ENCODE measurements around the gene EPHX1.

The EPHX1 gene

DNA sequence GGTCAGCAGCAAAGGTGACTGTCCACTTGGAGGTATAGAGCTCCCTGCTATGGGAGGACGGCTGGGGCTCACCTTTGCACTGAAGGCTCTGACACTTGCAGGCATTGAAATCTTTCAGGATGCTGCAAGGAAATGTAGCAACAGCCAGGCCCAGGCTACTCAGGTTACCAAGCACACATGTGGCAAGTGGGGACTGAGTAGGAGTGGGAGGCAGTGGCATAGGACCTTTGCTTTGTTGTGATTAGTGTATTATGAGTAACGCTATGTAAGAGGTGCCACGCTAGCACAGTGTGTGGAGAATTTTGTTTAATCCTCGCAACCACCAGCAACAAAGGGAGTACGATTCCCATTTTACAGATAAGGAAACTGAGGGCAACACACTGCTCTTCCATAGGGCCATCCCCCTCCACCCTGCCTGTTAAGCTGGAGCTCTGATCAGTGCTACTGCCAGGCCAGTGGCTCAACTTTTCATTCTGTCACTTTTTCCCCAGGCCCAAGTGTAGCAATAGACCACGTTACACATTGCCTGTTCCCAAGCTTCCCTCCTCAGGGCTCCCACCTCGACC lies 51.0 kb downstream of the EPHX1 start:
- DNase-seq (ENCODE audit: low read depth in 1 of 2, low spot score in 1 of 2) = no peak

DNA sequence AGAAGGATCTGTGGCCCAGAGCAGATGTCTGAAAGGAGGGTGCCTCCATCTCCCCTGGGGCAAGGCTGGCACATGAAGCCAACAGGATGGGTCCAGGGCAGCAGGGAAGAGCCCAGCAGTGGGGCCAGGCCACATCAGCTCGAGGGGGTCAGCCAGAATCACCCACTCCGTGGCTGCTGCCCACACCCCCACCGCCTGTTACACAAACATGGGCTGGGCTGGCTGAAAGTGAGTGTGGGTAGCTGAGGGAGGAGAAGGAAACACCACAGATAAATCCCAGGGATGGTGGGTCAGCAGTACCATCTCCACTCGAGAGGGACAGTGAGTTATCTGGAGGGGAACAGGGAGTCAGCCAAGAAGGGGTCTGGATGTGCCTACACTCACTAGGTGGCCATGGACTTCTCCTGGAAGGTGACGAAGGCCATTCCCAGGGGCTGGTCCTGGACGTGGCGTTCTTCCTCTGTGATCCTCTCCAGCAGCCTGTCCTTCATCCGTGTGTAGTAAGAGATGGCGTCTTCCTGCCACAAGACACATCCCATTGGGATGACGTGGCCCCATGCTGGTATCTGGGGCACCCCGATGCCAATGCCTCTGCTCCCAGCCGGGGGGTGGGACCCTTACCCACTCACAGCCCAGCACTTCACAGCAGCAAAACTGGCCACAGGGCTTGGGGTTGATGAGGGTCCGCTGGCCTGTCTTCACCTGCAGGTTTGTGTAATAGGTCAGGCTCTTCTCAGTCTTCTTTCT lies 52.1 kb downstream of the EPHX1 start:
- DNase-seq (ENCODE audit: low read depth in 1 of 2, low spot score in 1 of 2) = no peak

DNA sequence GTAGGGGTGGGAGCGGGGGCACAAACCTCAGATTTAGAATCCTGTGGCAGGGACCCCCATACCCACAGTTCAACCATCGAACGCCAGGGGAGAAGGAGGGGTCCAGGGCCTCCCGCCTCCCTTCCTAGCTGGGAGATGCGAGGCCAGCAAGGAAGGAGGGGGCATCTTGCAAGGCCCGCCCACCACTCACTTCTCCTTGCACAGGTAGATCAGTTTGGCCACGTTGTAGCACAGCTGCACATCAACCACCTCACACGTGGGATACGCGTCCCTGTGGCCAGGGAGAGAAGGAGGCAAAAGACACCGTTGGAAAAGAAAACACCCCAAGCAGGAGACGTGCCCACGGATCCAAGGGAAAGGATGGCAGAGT lies 52.6 kb downstream of the EPHX1 start:
- DNase-seq (ENCODE audit: low read depth in 1 of 2, low spot score in 1 of 2) = no peak

DNA sequence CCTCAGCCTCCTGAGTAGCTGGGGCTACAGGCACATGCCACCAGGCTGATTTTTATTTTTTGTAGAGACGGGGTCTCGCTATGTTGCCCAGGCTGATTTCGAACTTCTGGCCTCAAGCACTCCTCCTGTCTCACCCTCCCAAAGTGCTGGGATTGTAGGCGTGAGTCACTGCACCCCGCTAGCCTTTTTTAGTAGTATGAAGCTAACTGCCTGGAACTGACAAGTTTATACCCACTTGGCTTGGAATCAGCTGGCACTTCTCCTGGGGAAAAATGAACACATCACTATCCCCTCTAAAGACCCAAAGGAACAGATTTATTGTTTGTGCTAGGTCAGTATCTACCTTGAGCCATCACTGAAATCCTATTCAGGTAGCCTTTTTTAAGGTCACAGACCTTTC lies 53.2 kb downstream of the EPHX1 start:
- DNase-seq (ENCODE audit: low read depth in 1 of 2, low spot score in 1 of 2) = no peak

DNA sequence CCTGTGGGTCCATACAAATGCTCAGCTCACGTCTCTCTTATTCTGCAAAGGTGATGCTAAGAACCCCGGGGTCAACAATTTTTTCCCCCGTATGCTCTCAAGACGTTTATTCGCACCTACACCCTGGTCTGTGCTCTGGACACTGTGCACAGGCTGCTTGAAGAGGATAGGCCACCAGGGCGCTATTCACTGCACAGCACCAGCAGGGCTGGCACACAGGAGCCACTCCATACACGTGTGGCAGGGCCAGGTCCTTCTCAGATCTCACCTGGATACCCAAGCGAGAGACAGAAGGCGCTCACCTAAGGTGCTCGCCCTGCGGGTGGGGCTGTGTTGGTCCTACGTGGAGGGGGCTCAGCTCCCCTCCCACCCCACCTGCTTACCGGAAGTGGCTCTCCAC lies 55.6 kb downstream of the EPHX1 start:
- no peak for DNase-seq (ENCODE audit: low read depth in 1 of 2, low spot score in 1 of 2)

DNA sequence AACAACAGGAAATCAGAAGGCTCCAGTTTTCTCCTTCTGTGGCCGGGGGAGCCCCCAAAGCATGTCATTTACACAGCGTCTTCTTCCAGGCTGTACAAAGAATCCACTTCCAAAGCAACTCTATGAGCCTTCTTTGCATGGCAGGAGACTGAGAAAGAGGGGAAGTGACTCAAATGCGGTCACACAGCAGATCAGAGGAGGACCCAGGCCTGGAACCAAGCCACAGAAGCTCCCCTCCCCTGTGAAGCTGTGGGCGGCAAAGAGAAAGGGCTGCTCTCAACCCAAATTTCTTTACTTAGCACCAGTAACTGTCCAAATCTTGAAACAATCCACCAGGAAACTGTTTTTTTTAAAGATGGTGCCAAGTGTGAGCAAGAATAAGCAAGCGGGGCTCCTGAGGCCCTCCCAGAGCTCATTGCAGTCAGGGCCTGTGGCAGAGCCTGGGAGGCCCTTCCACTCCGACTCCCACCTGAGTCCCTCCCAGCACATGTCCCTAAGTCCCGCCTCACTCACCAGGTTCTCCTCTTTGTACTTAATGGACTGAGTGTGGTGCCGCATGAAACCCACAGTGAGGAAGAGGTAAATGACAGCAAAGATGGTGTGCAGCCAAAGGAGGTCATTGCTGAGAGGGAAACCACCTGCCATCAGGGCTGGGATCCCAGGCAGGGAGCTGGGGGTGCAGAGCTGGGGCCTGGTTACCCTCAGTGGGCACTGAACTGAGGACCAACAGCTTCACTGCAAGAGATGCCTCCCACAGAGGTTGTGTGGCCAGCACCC lies 56.3 kb downstream of the EPHX1 start:
- DNase-seq (ENCODE audit: low read depth in 1 of 2, low spot score in 1 of 2) = peak; percentile 43 to 47

DNA sequence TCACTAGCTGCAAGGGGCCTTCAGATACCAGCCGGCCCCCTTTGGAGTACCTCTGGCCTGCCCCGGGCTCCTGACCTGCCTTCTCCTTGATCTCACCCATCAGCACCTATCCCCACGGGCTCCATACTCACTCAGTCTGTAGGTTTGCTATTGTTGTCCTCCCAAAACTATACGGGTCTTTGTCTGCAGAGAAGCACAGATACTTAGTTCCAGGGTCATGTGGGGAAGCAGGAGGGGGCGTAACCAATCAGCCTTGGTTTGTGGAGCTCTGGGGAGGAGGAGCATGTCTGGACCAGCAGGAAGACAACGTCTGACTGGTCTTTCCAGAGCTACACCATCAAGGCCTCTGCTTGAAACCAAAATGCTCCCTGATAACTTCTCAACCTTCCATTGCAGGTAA lies 57.1 kb downstream of the EPHX1 start:
- no peak for DNase-seq (ENCODE audit: low read depth in 1 of 2, low spot score in 1 of 2)

DNA sequence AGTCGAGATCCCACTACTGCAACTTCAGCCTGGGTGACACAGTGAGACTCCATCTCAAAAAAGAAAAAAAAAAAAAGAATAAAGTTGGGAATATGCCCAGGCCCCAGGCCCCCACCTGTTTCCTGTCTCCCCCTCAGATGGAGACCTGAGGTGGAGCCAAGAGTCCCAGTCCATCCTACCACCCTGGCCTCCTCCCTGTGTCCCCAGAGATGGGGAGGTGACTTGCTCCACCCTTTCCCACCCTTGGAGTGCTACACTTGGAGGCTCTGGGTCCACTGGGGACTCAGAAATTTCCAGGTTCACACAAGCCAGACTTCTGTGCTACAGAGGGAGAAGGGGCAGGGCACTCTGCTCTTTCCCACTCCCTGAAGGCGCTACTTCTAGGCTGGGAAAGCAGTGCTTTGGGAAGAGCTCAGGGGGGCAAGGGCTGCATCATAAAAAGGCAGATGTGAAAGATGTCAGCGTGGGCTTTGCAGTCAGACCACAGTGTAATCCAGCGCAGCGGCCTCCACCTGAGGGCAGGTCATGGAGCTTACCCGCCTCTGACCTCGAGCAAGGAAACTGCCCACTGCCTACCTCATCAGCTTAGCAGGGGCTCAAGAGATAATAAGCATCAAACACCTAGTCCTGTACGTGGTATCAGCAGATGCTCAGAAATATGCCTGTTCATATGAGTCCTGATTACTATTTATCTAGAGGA lies 58.9 kb downstream of the EPHX1 start:
- DNase-seq (ENCODE audit: low read depth in 1 of 2, low spot score in 1 of 2) = no peak

DNA sequence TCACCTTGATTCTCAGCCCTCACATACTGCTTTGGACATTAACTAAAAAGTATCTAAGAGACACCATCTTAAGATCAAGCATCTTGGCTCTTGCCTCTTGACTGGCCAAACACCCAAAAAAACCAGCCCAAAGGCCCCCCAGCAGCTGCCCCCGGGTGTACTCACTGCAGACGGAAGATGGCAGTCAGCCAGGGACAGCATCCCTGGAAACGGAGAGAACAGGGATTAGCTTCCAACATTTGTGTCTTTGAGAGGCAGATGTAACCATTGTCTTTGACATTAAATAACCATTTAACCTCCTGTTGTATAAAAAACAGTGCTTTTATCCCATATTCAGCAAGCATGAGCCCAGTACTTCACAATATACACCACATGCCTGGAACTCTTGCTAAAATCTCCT lies 61.0 kb downstream of the EPHX1 start:
- DNase-seq (ENCODE audit: low read depth in 1 of 2, low spot score in 1 of 2) = no peak

DNA sequence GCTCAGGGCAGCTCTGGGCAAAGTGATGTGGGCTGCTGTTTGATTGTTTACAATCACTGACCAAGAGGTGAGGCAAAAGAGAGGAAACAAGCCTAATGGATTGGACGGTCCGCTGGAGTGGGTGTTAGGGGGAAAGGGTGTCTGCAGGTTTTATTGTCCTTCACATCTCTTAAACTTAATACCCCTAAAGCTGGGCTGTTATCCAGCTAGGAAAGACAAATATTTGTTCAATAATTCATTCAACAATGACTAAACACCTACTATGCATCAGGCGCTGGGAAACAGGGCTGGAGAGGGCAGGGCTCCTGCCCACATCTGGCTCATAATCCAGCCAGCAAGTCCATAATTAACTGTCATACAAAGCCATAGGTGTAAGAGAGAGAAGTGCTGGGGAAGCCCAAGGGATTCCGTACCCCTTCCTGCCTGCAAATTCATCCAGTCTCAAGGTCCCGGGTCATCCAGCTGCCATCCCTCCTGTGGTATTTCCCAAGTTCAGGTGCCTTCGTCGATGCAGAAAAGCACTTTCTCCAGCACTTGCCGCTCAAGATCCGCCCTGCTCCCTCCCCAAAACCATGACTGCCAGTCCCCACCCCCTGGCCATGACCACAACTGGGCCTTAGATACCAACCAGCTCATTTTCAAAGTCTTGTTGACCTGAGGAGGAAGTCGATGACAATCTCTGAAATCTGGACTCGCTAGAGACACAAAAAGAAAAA lies 61.6 kb downstream of the EPHX1 start:
- no peak for DNase-seq (ENCODE audit: low read depth in 1 of 2, low spot score in 1 of 2)

DNA sequence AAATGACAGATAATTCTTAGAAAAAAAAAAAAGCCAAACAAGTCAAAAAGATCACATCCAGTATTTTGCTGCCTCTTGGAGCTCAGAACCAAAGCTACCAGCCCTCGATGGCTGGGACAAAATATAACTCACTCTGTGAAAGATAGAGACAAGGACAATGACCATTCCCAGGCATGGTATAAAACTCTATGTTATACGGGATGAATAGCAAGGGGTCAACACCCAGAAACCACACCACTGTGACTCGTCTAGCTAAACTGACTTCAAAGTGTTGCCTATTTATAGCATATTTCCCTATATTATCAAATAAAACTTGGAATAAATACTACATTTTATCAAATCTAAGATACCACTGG lies 62.1 kb downstream of the EPHX1 start:
- no peak for DNase-seq (ENCODE audit: low read depth in 1 of 2, low spot score in 1 of 2)

DNA sequence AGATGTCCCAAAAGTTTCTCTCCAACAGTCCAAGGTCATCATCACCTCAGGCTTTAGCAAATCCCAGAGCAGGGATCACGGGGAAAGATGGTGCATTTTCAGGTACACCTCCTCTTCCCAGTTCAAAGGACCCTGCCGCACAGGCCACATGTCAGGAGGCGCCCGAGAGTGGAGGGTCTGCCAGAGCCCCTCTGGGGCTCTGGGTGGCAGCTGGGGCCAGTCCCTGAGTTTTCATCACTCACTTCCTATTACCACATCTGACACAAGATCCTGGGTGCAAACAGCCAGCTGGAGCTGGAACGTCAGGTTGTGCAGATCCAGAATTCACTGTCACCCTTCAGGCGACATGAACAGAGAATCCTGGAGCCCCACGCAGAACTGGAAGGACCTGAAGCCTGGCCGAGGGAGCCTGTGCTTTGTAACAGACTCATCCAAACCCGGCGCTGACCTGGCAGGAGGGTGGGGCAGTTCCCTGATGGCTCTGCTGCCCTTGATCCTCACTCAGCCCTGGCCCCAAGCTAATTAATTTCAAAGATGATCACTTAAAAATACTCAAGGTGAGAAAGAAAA lies 63.4 kb downstream of the EPHX1 start:
- DNase-seq (ENCODE audit: low read depth in 1 of 2, low spot score in 1 of 2) = no peak

DNA sequence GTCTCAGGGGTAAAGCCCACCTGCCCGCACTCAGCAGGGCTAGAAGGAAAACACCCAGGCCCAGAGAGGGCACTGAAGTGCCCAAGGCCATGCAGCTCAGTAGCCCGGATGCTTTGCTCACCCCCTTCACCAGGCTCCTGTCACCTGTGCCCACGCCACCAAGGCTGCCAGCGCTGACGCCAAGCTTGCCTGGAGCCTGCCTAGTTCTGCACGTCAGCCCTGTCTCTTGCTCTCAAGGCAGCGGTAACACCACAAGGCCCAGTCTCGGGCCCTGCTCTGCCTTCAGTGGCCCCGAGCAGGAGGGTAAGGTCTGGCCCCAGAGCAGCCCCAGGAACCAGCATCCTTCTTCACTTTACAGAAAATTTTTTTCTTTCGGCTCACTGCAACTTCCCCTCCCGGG lies 64.5 kb downstream of the EPHX1 start:
- no peak for DNase-seq (ENCODE audit: low read depth in 1 of 2, low spot score in 1 of 2)

DNA sequence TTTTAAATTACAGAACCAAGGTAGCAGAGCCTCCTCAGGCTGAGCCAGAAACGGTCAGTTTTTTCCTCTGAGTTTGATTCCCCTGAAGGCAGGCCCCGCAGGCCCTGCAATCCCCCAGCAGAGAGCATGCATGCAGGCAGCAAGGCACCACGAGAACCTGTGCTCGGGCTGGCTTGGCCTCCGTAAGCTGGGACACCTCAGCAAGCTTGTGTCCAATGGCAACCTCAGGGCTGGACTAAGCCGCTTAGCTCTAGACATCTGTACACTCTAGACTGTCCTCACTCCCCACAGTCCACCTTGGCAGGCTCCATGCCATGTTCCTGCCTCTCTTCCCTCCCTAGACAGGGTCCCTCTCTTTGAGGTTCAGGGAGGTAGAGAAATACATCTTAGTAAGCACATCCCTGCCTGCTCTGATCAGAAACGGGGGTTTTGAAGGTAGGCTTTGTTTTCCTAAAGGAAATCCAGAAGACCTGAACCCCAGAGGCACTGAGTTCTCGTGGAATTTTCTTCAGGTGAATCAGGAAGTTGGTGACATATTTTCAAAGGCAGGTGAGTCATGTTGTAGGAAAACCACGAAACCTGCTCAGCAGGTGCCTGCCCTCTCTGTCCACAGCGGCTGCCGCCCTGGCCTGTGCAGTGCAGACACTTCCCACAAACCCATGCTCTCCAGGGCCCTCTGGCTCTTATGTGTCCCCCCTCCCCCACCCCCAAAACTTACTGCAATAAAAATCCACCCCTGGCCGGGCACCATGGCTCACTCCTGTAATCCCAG lies 65.3 kb downstream of the EPHX1 start:
- DNase-seq (ENCODE audit: low read depth in 1 of 2, low spot score in 1 of 2) = no peak

DNA sequence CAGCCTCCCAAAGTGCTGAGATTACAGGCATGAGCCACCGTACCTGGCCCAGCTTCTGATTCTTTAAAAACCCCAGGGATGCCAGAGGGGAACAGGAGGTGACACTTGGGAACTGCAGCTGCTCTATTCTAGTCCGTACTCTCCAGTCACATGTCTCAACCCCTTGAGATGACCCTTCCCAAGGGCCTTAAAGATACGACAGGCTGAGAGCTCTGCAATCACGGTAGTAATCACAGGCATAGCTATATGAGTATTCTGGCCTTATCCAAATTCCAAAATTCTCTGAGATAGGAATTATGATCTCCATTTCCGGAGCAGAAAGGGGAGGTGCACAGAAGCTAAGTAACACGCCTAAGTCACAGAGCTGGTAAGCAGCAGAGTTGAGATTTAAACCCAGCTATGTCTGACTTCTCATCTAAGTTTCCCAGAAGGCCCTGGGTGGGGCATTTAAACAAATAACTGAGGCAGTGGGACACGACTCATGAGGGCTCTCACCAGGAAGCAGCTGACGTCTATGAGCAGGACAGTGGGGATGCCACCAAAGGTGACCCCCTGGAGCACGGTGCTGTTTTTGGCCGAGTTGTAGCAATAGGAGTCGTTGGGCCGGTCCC lies 67.1 kb downstream of the EPHX1 start:
- DNase-seq (ENCODE audit: low read depth in 1 of 2, low spot score in 1 of 2) = no peak

DNA sequence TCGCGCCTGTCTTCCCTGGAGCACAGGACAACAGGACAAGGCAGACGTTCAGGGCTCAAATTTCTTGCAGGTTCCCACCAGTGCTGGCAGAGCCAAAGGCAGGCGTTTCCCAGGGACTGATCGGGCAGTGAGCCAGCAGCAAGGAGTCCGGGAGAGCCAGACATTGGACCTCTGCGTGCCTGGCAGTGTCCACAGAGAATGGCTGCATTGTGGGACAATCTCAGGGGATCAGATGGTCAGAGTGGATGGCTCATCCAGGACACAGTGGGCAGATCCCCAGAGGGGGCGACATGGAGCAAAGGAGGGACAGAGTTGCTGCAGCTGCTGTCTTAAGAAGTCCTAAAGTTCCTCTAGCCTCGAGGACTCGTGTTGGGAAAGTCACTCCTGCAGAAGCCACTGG lies 67.7 kb downstream of the EPHX1 start:
- no peak for DNase-seq (ENCODE audit: low read depth in 1 of 2, low spot score in 1 of 2)

DNA sequence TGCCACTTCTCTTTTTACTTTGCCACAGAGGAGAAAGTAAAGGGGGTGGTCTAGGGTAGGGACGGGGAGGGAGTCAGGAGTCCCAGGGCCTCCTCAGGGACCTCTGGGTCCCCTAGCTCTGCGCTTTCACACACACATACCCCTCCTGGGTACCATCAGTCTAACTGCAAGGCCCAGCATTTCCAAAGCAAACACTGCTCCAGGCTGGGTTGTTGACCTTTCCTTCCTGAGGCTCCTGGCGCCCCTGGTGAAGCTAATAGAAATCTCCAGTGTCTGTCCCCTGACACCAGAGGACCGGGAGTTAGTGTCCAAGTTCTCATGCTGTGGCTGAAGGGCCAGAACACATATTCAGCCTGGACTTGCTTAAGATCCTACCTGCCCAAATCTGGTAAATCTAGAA lies 68.4 kb downstream of the EPHX1 start:
- no peak for DNase-seq (ENCODE audit: low read depth in 1 of 2, low spot score in 1 of 2)

DNA sequence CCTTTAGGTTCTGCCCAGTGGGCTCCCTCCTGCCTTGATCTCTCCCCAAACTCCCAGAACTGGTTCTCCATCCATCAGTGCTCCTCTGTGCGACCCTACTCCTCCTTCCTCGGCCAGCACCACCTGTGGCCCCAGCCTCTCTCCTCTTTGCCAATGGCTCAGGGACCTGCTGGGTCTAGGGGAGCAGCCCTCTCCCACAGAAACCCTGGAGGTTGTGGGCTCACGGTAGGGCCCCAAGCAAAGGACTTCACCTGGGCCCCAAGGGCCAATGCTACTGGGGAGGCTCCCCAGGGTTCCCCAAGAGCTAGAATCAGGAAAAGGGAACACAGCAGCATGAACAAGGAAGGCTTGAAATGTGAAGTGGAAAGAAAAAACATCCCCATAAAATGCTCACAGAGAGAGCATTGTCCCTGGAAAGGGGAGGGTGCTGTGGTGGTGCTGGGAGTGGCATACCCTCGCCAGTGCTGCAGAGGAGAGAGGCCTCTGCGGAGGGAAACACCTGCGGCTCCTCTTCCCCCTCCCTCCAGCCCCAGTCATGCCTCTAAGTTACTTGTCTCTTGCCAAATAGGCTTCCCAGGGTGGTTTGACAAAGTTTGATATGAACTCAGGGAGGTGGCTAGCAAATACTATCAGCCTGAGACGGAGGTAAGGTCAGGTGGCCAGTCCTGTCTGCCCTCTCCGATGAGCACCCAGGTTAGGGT lies 69.7 kb downstream of the EPHX1 start:
- DNase-seq (ENCODE audit: low read depth in 1 of 2, low spot score in 1 of 2) = no peak

DNA sequence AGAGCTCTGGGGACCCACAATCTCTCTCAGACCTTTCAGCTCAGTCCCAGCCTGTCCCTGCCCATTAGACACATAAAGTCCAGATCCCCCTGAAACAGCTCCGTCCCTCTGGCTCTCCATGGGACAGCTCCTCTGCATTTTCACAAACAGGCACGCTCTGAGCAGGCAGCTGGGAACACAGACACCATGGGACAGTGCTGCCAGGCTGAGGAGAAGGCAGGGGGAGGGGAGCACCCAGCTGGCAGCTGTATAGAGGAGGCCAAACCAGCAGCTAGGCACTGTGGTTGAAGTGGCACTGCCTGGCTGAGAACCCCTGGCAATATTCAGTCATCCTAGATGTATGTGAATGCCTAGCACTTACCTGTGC lies 70.3 kb downstream of the EPHX1 start:
- no peak for DNase-seq (ENCODE audit: low read depth in 1 of 2, low spot score in 1 of 2)

Measured in activated T-helper 1 cell treated with anti-CD3 and anti-CD28 coated beads, Interleukin-2, amount 50 U/mL, for 16 hours (primary cell).